Loucy (cell line): Measurements from ENCODE around the gene VDAC1.

Experiments
- EZH2phosphoT487 ChIP-seq: fragments of 200-600 bp; IDR thresholded peaks from 2 replicates; pipeline ENCODE4 v1.6.1; 2018; ENCODE audit warnings: antibody characterized with exemption, mild to moderate bottlenecking, moderate library complexity, borderline replicate concordance
- TF ChIP-seq, protein P1 (sequence below): fragments of 200-600 bp; sonication (generic); conservative IDR thresholded peaks from 2 replicates; pipeline ENCODE4 v1.5.1; 2014; ENCODE audit warnings: mild to moderate bottlenecking, antibody characterized with exemption, low read length

GRCh38 chr5:134019636-134020035, 14.9 kb upstream of the VDAC1 start:
- TF ChIP-seq, protein P1, sequence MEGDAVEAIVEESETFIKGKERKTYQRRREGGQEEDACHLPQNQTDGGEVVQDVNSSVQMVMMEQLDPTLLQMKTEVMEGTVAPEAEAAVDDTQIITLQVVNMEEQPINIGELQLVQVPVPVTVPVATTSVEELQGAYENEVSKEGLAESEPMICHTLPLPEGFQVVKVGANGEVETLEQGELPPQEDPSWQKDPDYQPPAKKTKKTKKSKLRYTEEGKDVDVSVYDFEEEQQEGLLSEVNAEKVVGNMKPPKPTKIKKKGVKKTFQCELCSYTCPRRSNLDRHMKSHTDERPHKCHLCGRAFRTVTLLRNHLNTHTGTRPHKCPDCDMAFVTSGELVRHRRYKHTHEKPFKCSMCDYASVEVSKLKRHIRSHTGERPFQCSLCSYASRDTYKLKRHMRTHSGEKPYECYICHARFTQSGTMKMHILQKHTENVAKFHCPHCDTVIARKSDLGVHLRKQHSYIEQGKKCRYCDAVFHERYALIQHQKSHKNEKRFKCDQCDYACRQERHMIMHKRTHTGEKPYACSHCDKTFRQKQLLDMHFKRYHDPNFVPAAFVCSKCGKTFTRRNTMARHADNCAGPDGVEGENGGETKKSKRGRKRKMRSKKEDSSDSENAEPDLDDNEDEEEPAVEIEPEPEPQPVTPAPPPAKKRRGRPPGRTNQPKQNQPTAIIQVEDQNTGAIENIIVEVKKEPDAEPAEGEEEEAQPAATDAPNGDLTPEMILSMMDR: no peak
- no peak for TF ChIP-seq EZH2phosphoT487
